Ectodermal cell (in vitro differentiated cells): Measurements from ENCODE around the gene PRM1.

Source experiments
- H3K27ac ChIP-seq: 2 replicates; pipeline ENCODE4 v1.7.0; 2013; ENCODE audit warnings: mild to moderate bottlenecking, low read depth, low read length; ENCODE audit not compliant: insufficient read depth, poor library complexity, severe bottlenecking
- H3K27me3 ChIP-seq: 2 replicates; pipeline ENCODE4 v1.7.0; 2013; ENCODE audit warnings: mild to moderate bottlenecking, low read length; ENCODE audit not compliant: insufficient read depth, control insufficient read depth, poor library complexity, severe bottlenecking
- H3K36me3 ChIP-seq: one replicate; pipeline ENCODE4 v1.7.0; 2013; ENCODE audit warnings: low read length; ENCODE audit not compliant: control insufficient read depth, insufficient read depth
- H3K4me1 ChIP-seq: one replicate; pipeline ENCODE4 v1.7.0; 2013; ENCODE audit warnings: low read length; ENCODE audit not compliant: control insufficient read depth, insufficient read depth
- H3K4me3 ChIP-seq: 2 replicates; pipeline ENCODE4 v1.7.0; 2013; ENCODE audit warnings: low read depth, low read length, control low read depth; ENCODE audit not compliant: insufficient read depth
- H3K9me3 ChIP-seq: 2 replicates; pipeline ENCODE4 v1.7.0; 2013; ENCODE audit warnings: mild to moderate bottlenecking, low read length, moderate library complexity; ENCODE audit not compliant: control insufficient read depth
- WGBS, 2 experiments: methylation state at CpG; one replicate each; pipeline ENCODE4 v1.1.7; 2013; ENCODE audit warnings: missing lambda C conversion rate in 2 of 2; 5-methylcytosine and 5-hydroxymethylcytosine counted together

PRM1 gene

GRCh38 chr16:11314309-11314894 is 33.3 kb upstream of the PRM1 start:
- H3K27me3 ChIP-seq = peaks cover 8% of the 10 kb centered on the region
- no peaks in the 10 kb centered on the region for H3K9me3 ChIP-seq
- no peaks in the 10 kb centered on the region for H3K36me3 ChIP-seq
- 93% methylated on average over 8 of the region's 8 CpGs for WGBS, 2 experiments
- H3K27ac ChIP-seq = no peak overlapping the region
- H3K4me3 ChIP-seq = no peak overlapping the region
- peaks cover 9% of the 10 kb centered on the region for H3K4me1 ChIP-seq

GRCh38 chr16:11313493-11314308 is 32.6 kb upstream of the PRM1 start:
- WGBS, 2 experiments = 91 to 96% methylated on average over 7 to 9 of the region's 9 CpGs
- Histone ChIP-seq H3K27ac (no peak overlapping the region), H3K4me1 (peaks cover 9% of the 10 kb centered on the region), H3K4me3 (no peak overlapping the region), H3K27me3 (peaks cover 8% of the 10 kb centered on the region), H3K36me3 (no peaks in the 10 kb centered on the region), H3K9me3 (no peaks in the 10 kb centered on the region)

GRCh38 chr16:11312718-11313492 is 31.8 kb upstream of the PRM1 start:
- no peak overlapping the region for H3K27ac ChIP-seq

GRCh38 chr16:11310997-11311561 is 29.9 kb upstream of the PRM1 start:
- Histone ChIP-seq H3K4me1 (peaks cover 5% of the 10 kb centered on the region), H3K27ac (no peak overlapping the region), H3K27me3 (peaks cover 5% of the 10 kb centered on the region), H3K4me3 (no peak overlapping the region), H3K9me3 (no peaks in the 10 kb centered on the region), H3K36me3 (no peaks in the 10 kb centered on the region)
- WGBS, 2 experiments = 92 to 95% methylated on average over 10 of the region's 10 CpGs

More at GRCh38 chr16:11312718-11313492, 31.8 kb upstream of the PRM1 start:
- Histone ChIP-seq H3K4me3 (no peak overlapping the region), H3K9me3 (no peaks in the 10 kb centered on the region), H3K4me1 (peaks cover 9% of the 10 kb centered on the region), H3K27me3 (peaks cover 8% of the 10 kb centered on the region), H3K36me3 (no peaks in the 10 kb centered on the region)
- WGBS, 2 experiments = 66% methylated on average over 7 to 8 of the region's 8 CpGs

- Histone ChIP-seq H3K4me1 (peaks cover 3% of the 10 kb centered on the region), H3K9me3 (no peaks in the 10 kb centered on the region), H3K27ac (no peak overlapping the region), H3K27me3 (peaks cover 3% of the 10 kb centered on the region), H3K4me3 (no peak overlapping the region), H3K36me3 (no peaks in the 10 kb centered on the region)
- 95% methylated on average over 3 of the region's 3 CpGs for WGBS, 2 experiments
Observed at GRCh38 chr16:11310634-11310977, 29.5 kb upstream of the PRM1 start.

- H3K4me1 ChIP-seq = peaks cover under 1% of the 10 kb centered on the region
- WGBS, 2 experiments = 91% methylated on average over 9 of the region's 9 CpGs
- H3K36me3 ChIP-seq = no peaks in the 10 kb centered on the region
- peaks cover 2% of the 10 kb centered on the region for H3K27me3 ChIP-seq
- H3K9me3 ChIP-seq = no peaks in the 10 kb centered on the region
- no peak overlapping the region for H3K4me3 ChIP-seq
- no peak overlapping the region for H3K27ac ChIP-seq
Observed at GRCh38 chr16:11309895-11310633, 28.9 kb upstream of the PRM1 start.

- 80% methylated on average over 15 of the region's 15 CpGs for WGBS, 2 experiments
- Histone ChIP-seq H3K27ac (no peak overlapping the region), H3K36me3 (no peaks in the 10 kb centered on the region), H3K27me3 (no peaks in the 10 kb centered on the region), H3K4me1 (no peaks in the 10 kb centered on the region), H3K9me3 (no peaks in the 10 kb centered on the region), H3K4me3 (no peak overlapping the region)
Observed at GRCh38 chr16:11308493-11309283, 27.6 kb upstream of the PRM1 start.

GRCh38 chr16:11307639-11308492 is 26.7 kb upstream of the PRM1 start:
- Histone ChIP-seq H3K27me3 (no peaks in the 10 kb centered on the region), H3K4me3 (no peak overlapping the region), H3K4me1 (no peaks in the 10 kb centered on the region), H3K9me3 (no peaks in the 10 kb centered on the region), H3K36me3 (no peaks in the 10 kb centered on the region), H3K27ac (no peak overlapping the region)
- WGBS, 2 experiments = 92 to 93% methylated on average over 21 of the region's 21 CpGs
